HepG2 (cell line): Measurements from ENCODE around the gene NT5C3B. TPM values are rescaled to one million over a fixed set of nuclear protein-coding genes. Genes with fewer than 3 reads are reported as not detected.

ENCODE experiments used
- HNF4G ChIP-seq, 2 experiments: sonication (generic) in 1 of 2; formaldehyde crosslinking in 1 of 2; IDR thresholded peaks; 2 replicates each; pipeline versions ENCODE4 v1.4.0 to v1.6.1; 2011 to 2020; ENCODE audit warnings: borderline replicate concordance in 2 of 2, low read depth in 2 of 2, mild to moderate bottlenecking in 2 of 2, low read length in 1 of 2, missing genetic modification reagents in 1 of 2, moderate library complexity in 1 of 2
- LRRFIP1 ChIP-seq: sonication (generic); formaldehyde crosslinking; conservative IDR thresholded peaks from 2 replicates; pipeline ENCODE4 v1.4.0; 2020; ENCODE audit warnings: missing genetic modification reagents
- MBD4 ChIP-seq: IDR thresholded peaks from 2 replicates; pipeline ENCODE4 v1.6.1; 2012; ENCODE audit warnings: low read length, inconsistent platforms, borderline replicate concordance
- MXD4 ChIP-seq: IDR thresholded peaks from 2 replicates; pipeline ENCODE4 v1.6.1; 2016; ENCODE audit warnings: mild to moderate bottlenecking, missing biosample characterization, missing genetic modification reagents
- NFKB2 ChIP-seq: sonication (generic); formaldehyde crosslinking; IDR thresholded peaks from 2 replicates; pipeline ENCODE4 v1.4.0; 2020; ENCODE audit warnings: missing genetic modification reagents, borderline replicate concordance
- NR1H2 ChIP-seq: sonication (generic); formaldehyde crosslinking; IDR thresholded peaks from 2 replicates; pipeline ENCODE4 v1.8.1; 2022; ENCODE audit warnings: low read depth, missing genetic modification reagents, borderline replicate concordance
- NR3C1 ChIP-seq: sonication (generic); formaldehyde crosslinking; IDR thresholded peaks from 2 replicates; pipeline ENCODE4 v1.4.0; 2020; ENCODE audit warnings: missing genetic modification reagents
- PCBP1 ChIP-seq: fragments of 200-400 bp; formaldehyde crosslinking; IDR thresholded peaks from 2 replicates; pipeline ENCODE4 v1.6.1; 2017; ENCODE audit warnings: mild to moderate bottlenecking, low read depth, low read length, borderline replicate concordance
- RERE ChIP-seq: IDR thresholded peaks from 2 replicates; pipeline ENCODE4 v1.6.1; 2016; ENCODE audit warnings: low read depth, missing genetic modification reagents, missing compliant biosample characterization
- ZBTB33 ChIP-seq: sonication (generic); formaldehyde crosslinking; IDR thresholded peaks from 2 replicates; pipeline ENCODE4 v1.4.0; 2020; ENCODE audit warnings: missing genetic modification reagents
- ZFP36L1 ChIP-seq: sonication (generic); formaldehyde crosslinking; IDR thresholded peaks from 2 replicates; pipeline ENCODE4 v1.8.0; 2022; ENCODE audit warnings: mild to moderate bottlenecking, missing genetic modification reagents, moderate library complexity
- ZNF280D ChIP-seq: sonication (generic); formaldehyde crosslinking; IDR thresholded peaks from 2 replicates; pipeline ENCODE4 v1.5.1; 2020; ENCODE audit warnings: mild to moderate bottlenecking, missing genetic modification reagents
- ZNF501 ChIP-seq: sonication (generic); formaldehyde crosslinking; IDR thresholded peaks from 2 replicates; pipeline ENCODE4 v1.5.1; 2020; ENCODE audit warnings: mild to moderate bottlenecking, moderate library complexity, missing genetic modification reagents
- ZNF780A ChIP-seq: sonication (generic); formaldehyde crosslinking; IDR thresholded peaks from 2 replicates; pipeline ENCODE4 v1.8.0; 2022; ENCODE audit warnings: mild to moderate bottlenecking, missing genetic modification reagents, moderate library complexity
- polyA plus RNA-seq, 8 experiments: library from polyadenylated mRNA; depleted of rRNA in 3 of 8; stranded (reverse) in 7 of 8; unstranded in 1 of 8; fragments of >200 nt; fragmentation: Illumina TruSeq in 4 of 8; extraction: Trizol in 4 of 8; gene quantifications; 2 replicates each; pipeline versions ENCODE4 v1.2.1 to v1.2.3, GENCODE V29; 2011 to 2016; ENCODE audit warnings: low read depth in 4 of 8, missing spikeins in 1 of 8, mixed read lengths in 1 of 8; ENCODE audit not compliant: insufficient read depth in 1 of 8
- total RNA-seq, 5 experiments: library from RNA; depleted of rRNA; stranded (reverse); fragments of >200 nt; fragmentation: Illumina TruSeq; extraction: Trizol; gene quantifications; 2 replicates each; pipeline ENCODE4 v1.2.3, GENCODE V29; 2016; ENCODE audit warnings: low read depth in 1 of 5

The NT5C3B gene
- total and polyA plus RNA-seq, 2 of the 13 experiments (the other 11 are each of a cell fraction or from before 2014, with no cell fraction given): 104 to 126 TPM

- TF ChIP-seq HNF4G (IDR thresholded peaks at IDR 0.05; ENCODE audit: borderline replicate concordance, low read depth, low read length) (no peak), HNF4G (CRISPR knock-in tag; IDR thresholded peaks at IDR 0.05; ENCODE audit: borderline replicate concordance, low read depth) (no peak), ZBTB33 (CRISPR knock-in tag) (no peak), LRRFIP1 (no peak), ZNF501 (peak; percentile 54; the same call in 1 of the 2 replicates), NR3C1 (CRISPR knock-in tag) (no peak), NR1H2 (CRISPR knock-in tag) (no peak), RERE (CRISPR knock-in tag) (0 out of 2 replicates have a peak, but pooled peaks have one; percentile 11), MXD4 (CRISPR knock-in tag) (no peak; the same call in 1 of the 2 replicates), MBD4 (no peak), ZFP36L1 (CRISPR knock-in tag) (no peak; the same call in 1 of the 2 replicates), NFKB2 (peak; percentile 66; the same call in 1 of the 2 replicates), PCBP1 (no peak), ZNF780A (CRISPR knock-in tag) (peak; percentile 65; the same call in 1 of the 2 replicates), ZNF280D (CRISPR knock-in tag) (no peak; the same call in 1 of the 2 replicates)
Measured at GRCh38 chr17:41811549-41812380, 24.3 kb downstream of the NT5C3B start, which contains the start of gene P3H4 (continued).
